HepG2 (cell line): Measurements from ENCODE around the gene AUP1. TPM values are rescaled to one million over a fixed set of nuclear protein-coding genes. Genes with fewer than 3 reads are reported as not detected.
A peak's percentile ranks its signal among the peaks of the same experiment; 100 is the strongest.

Experiments used
- BRCA1 ChIP-seq: sonication (generic); formaldehyde crosslinking; IDR thresholded peaks from 2 replicates; pipeline ENCODE4 v1.4.0; 2020; ENCODE audit warnings: missing genetic modification reagents
- DNMT3B ChIP-seq: conservative IDR thresholded peaks from 2 replicates; pipeline ENCODE4 v1.6.1; 2016; ENCODE audit warnings: missing biosample characterization, control low read depth
- EEA1 ChIP-seq: sonication (generic); formaldehyde crosslinking; IDR thresholded peaks from 2 replicates; pipeline ENCODE4 v1.5.1; 2020; ENCODE audit warnings: mild to moderate bottlenecking, missing genetic modification reagents, borderline replicate concordance
- FOXP1 ChIP-seq, 2 experiments: fragments of 450-650 bp in 1 of 2; IDR thresholded peaks; 2 replicates each; pipeline ENCODE4 v1.6.1; 2017 to 2018; ENCODE audit warnings: antibody characterized with exemption in 1 of 2
- GFI1 ChIP-seq: sonication (generic); formaldehyde crosslinking; IDR thresholded peaks from 2 replicates; pipeline ENCODE4 v1.5.0; 2020; ENCODE audit warnings: missing genetic modification reagents, mild to moderate bottlenecking, borderline replicate concordance
- IRF2 ChIP-seq: IDR thresholded peaks from 2 replicates; pipeline ENCODE4 v1.6.1; 2018; ENCODE audit warnings: missing genetic modification reagents, missing compliant biosample characterization
- MATR3 ChIP-seq: sonication (generic); formaldehyde crosslinking; IDR thresholded peaks from 2 replicates; pipeline ENCODE4 v1.4.0; 2020; ENCODE audit warnings: missing genetic modification reagents
- MBNL3 ChIP-seq: fragments of 250-450 bp; sonication (Bioruptor Pico); conservative IDR thresholded peaks from 2 replicates; pipeline ENCODE4 v1.8.0; 2022; ENCODE audit warnings: mild to moderate bottlenecking, inconsistent platforms
- NR2F1 ChIP-seq, 2 experiments: fragments of 450-650 bp in 1 of 2; formaldehyde crosslinking in 1 of 2; IDR thresholded peaks; 2 replicates each; pipeline versions ENCODE4 v1.5.0 to v1.6.1; 2016 to 2020; ENCODE audit warnings: mild to moderate bottlenecking in 1 of 2, missing compliant biosample characterization in 1 of 2, missing genetic modification reagents in 1 of 2, moderate library complexity in 1 of 2
- PAF1 ChIP-seq: IDR thresholded peaks from 2 replicates; pipeline ENCODE4 v1.6.1; 2016; ENCODE audit warnings: missing genetic modification reagents, missing compliant biosample characterization
- PHF8 ChIP-seq: sonication (generic); formaldehyde crosslinking; IDR thresholded peaks from 2 replicates; pipeline ENCODE4 v1.5.0; 2020; ENCODE audit warnings: missing genetic modification reagents
- POLR2A ChIP-seq, 2 experiments: IDR thresholded peaks; 2 replicates each; pipeline ENCODE4 v1.6.1; 2011; ENCODE audit warnings: low read depth in 2 of 2, low read length in 2 of 2, mild to moderate bottlenecking in 1 of 2, moderate library complexity in 1 of 2; ENCODE audit not compliant: insufficient read depth in 1 of 2
- POLR2AphosphoS5 ChIP-seq: IDR thresholded peaks from 2 replicates; pipeline ENCODE4 v1.6.1; 2012; ENCODE audit warnings: low read depth, low read length
- RARG ChIP-seq: sonication (generic); formaldehyde crosslinking; IDR thresholded peaks from 2 replicates; pipeline ENCODE4 v1.4.0; 2020; ENCODE audit warnings: low read depth, mild to moderate bottlenecking, missing genetic modification reagents
- SALL1 ChIP-seq: sonication (generic); formaldehyde crosslinking; IDR thresholded peaks from 2 replicates; pipeline ENCODE4 v1.8.0; 2022; ENCODE audit warnings: mild to moderate bottlenecking, missing genetic modification reagents
- SAP130 ChIP-seq: IDR thresholded peaks from 2 replicates; pipeline ENCODE4 v1.6.1; 2016; ENCODE audit warnings: low read depth
- SP2 ChIP-seq: sonication (generic); formaldehyde crosslinking; IDR thresholded peaks from 2 replicates; pipeline ENCODE4 v1.5.1; 2020; ENCODE audit warnings: mild to moderate bottlenecking, missing genetic modification reagents
- STAG1 ChIP-seq: sonication (generic); formaldehyde crosslinking; IDR thresholded peaks from 2 replicates; pipeline ENCODE4 v1.4.0; 2020; ENCODE audit warnings: missing genetic modification reagents
- TBX2 ChIP-seq: sonication (generic); formaldehyde crosslinking; IDR thresholded peaks from 2 replicates; pipeline ENCODE4 v1.5.0; 2020; ENCODE audit warnings: missing genetic modification reagents, mild to moderate bottlenecking, borderline replicate concordance
- TBX3 ChIP-seq: fragments of 450-650 bp; IDR thresholded peaks from 2 replicates; pipeline ENCODE4 v1.6.1; 2017; ENCODE audit warnings: antibody characterized with exemption, mild to moderate bottlenecking, inconsistent platforms, borderline replicate concordance
- ZNF446 ChIP-seq: sonication (generic); formaldehyde crosslinking; IDR thresholded peaks from 2 replicates; pipeline ENCODE4 v1.5.0; 2020; ENCODE audit warnings: mild to moderate bottlenecking, missing genetic modification reagents
- ZNF496 ChIP-seq: sonication (generic); formaldehyde crosslinking; IDR thresholded peaks from 2 replicates; pipeline ENCODE4 v1.8.1; 2023; ENCODE audit warnings: mild to moderate bottlenecking, moderate library complexity, missing genetic modification reagents; ENCODE audit not compliant: insufficient replicate concordance
- ZNF567 ChIP-seq: sonication (generic); formaldehyde crosslinking; IDR thresholded peaks from 2 replicates; pipeline ENCODE4 v1.8.1; 2023; ENCODE audit warnings: mild to moderate bottlenecking, missing genetic modification reagents, borderline replicate concordance
- ZNF713 ChIP-seq: sonication (generic); formaldehyde crosslinking; IDR thresholded peaks from 2 replicates; pipeline ENCODE4 v1.4.0; 2020; ENCODE audit warnings: mild to moderate bottlenecking, missing genetic modification reagents
- ZNF749 ChIP-seq: sonication (generic); formaldehyde crosslinking; IDR thresholded peaks from 2 replicates; pipeline ENCODE4 v1.8.0; 2022; ENCODE audit warnings: mild to moderate bottlenecking, missing genetic modification reagents, moderate library complexity, borderline replicate concordance
- ZNF75D ChIP-seq: sonication (generic); formaldehyde crosslinking; IDR thresholded peaks from 2 replicates; pipeline ENCODE4 v1.8.1; 2023; ENCODE audit warnings: missing genetic modification reagents, mild to moderate bottlenecking, borderline replicate concordance
- polyA plus RNA-seq, 8 experiments: library from polyadenylated mRNA; depleted of rRNA in 3 of 8; stranded (reverse) in 7 of 8; unstranded in 1 of 8; fragments of >200 nt; fragmentation: Illumina TruSeq in 4 of 8; extraction: Trizol in 4 of 8; gene quantifications; 2 replicates each; pipeline versions ENCODE4 v1.2.1 to v1.2.3, GENCODE V29; 2011 to 2016; ENCODE audit warnings: low read depth in 4 of 8, missing spikeins in 1 of 8, mixed read lengths in 1 of 8; ENCODE audit not compliant: insufficient read depth in 1 of 8
- total RNA-seq, 5 experiments: library from RNA; depleted of rRNA; stranded (reverse); fragments of >200 nt; fragmentation: Illumina TruSeq; extraction: Trizol; gene quantifications; 2 replicates each; pipeline ENCODE4 v1.2.3, GENCODE V29; 2016; ENCODE audit warnings: low read depth in 1 of 5
- TF ChIP-seq, protein P1 (sequence below): sonication (generic); formaldehyde crosslinking; IDR thresholded peaks from 2 replicates; pipeline ENCODE4 v1.9.0; 2021; ENCODE audit warnings: missing genetic modification reagents, mild to moderate bottlenecking, borderline replicate concordance
- TF ChIP-seq, protein P2 (sequence below): sonication (generic); formaldehyde crosslinking; IDR thresholded peaks from 2 replicates; pipeline ENCODE4 v1.4.0; 2020; ENCODE audit warnings: missing genetic modification reagents
- TF ChIP-seq, protein P3 (sequence below): sonication (generic); formaldehyde crosslinking; IDR thresholded peaks from 2 replicates; pipeline ENCODE4 v1.5.0; 2020; ENCODE audit warnings: missing genetic modification reagents, mild to moderate bottlenecking, borderline replicate concordance

AUP1 gene
- total and polyA plus RNA-seq, 2 of the 13 experiments (the other 11 are each of a cell fraction or from before 2014, with no cell fraction given): 174 to 267 TPM

DNA sequence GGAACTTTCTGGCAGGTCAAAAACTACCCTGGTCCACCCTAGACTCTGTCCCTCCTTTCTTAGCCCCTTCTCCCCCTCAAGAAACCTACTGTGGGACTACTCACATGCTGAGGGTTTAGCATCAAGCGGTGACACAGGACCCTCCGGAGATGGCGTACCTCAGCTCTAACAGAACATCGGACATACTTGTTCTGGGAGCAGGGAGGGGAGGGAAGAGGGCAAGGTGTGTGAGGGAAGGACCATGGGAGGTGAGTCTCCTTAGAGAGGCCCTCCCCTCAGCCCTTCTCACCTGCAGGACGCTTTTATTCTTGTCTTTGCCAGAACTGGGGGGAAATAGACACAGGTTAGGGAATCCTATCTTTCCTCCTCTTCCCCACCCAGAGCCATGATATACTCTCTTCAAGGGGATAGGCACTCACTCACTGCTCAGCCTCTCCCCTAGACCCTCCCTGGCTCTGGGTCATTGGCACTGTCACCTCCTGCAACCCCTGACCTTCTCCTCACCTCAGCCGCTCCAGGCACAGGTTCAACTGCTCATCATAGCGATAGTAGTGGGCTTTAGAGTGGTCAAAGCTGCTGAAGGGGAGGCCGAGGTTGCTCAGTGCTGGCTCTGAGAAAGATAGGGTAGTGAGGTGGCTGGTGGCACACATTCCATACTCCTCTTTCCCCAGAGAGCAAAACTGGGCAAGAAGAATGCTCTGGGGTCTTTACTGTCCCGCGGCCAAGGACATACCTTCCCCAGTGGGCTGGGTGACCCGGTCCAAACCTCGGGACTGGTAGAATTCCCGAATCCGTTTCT, 23.9 kb downstream of the AUP1 start (continued):
- TF ChIP-seq STAG1 (no peak), SAP130 (CRISPR knock-in tag) (no peak), ZNF446 (CRISPR knock-in tag) (no peak), GFI1 (CRISPR knock-in tag) (no peak), NR2F1 (CRISPR knock-in tag; IDR thresholded peaks at IDR 0.05) (no peak), POLR2A (IDR thresholded peaks at IDR 0.05; ENCODE audit: insufficient read depth in 1 of 2, low read depth in 2 of 2, low read length in 2 of 2) (peak in 1 of 2 experiments; percentile 52; a peak in 2 of 4 replicates), PHF8 (peak; percentile 30; the same call in 1 of the 2 replicates), SALL1 (peak; percentile 2; the same call in 1 of the 2 replicates), BRCA1 (CRISPR knock-in tag) (no peak), ZNF749 (CRISPR knock-in tag) (no peak), IRF2 (CRISPR knock-in tag) (no peak), TBX3 (no peak), RARG (CRISPR knock-in tag) (no peak), PAF1 (CRISPR knock-in tag) (peak; percentile 28; the same call in 1 of the 2 replicates), ZNF713 (no peak), ZNF75D (CRISPR knock-in tag) (0 out of 2 replicates have a peak, but pooled peaks have one; percentile 46), ZNF567 (CRISPR knock-in tag) (no peak), FOXP1 (IDR thresholded peaks at IDR 0.05) (no peak), FOXP1 (CRISPR knock-in tag; IDR thresholded peaks at IDR 0.05) (no peak), TBX2 (CRISPR knock-in tag) (no peak), EEA1 (CRISPR knock-in tag) (no peak), ZNF496 (CRISPR knock-in tag) (no peak), POLR2AphosphoS5 (peak; percentile 29; the same call in 1 of the 2 replicates), DNMT3B (CRISPR knock-in tag) (no peak), SP2 (CRISPR knock-in tag) (no peak), MATR3 (no peak), MBNL3 (CRISPR knock-in tag) (no peak)
- TF ChIP-seq, protein P1, sequence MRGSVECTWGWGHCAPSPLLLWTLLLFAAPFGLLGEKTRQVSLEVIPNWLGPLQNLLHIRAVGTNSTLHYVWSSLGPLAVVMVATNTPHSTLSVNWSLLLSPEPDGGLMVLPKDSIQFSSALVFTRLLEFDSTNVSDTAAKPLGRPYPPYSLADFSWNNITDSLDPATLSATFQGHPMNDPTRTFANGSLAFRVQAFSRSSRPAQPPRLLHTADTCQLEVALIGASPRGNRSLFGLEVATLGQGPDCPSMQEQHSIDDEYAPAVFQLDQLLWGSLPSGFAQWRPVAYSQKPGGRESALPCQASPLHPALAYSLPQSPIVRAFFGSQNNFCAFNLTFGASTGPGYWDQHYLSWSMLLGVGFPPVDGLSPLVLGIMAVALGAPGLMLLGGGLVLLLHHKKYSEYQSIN (CRISPR knock-in tag): no peak
- TF ChIP-seq, protein P2, sequence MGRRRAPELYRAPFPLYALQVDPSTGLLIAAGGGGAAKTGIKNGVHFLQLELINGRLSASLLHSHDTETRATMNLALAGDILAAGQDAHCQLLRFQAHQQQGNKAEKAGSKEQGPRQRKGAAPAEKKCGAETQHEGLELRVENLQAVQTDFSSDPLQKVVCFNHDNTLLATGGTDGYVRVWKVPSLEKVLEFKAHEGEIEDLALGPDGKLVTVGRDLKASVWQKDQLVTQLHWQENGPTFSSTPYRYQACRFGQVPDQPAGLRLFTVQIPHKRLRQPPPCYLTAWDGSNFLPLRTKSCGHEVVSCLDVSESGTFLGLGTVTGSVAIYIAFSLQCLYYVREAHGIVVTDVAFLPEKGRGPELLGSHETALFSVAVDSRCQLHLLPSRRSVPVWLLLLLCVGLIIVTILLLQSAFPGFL: no peak
- TF ChIP-seq, protein P3, sequence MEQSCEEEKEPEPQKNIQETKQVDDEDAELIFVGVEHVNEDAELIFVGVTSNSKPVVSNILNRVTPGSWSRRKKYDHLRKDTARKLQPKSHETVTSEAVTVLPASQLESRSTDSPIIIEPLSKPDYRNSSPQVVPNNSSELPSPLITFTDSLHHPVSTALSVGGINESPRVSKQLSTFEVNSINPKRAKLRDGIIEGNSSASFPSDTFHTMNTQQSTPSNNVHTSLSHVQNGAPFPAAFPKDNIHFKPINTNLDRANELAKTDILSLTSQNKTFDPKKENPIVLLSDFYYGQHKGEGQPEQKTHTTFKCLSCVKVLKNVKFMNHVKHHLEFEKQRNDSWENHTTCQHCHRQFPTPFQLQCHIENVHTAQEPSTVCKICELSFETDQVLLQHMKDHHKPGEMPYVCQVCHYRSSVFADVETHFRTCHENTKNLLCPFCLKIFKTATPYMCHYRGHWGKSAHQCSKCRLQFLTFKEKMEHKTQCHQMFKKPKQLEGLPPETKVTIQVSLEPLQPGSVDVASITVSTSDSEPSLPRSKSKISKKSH: no peak
